Ishikawa (cell line): ENCODE results near the gene RAD51B.

Source experiments
- CEBPB ChIP-seq: IDR thresholded peaks from 2 replicates; pipeline ENCODE4 v1.6.1; 2012
- CREB1 ChIP-seq: IDR thresholded peaks from 2 replicates; pipeline ENCODE4 v1.6.1; 2012; ENCODE audit warnings: low read depth
- EGR1 ChIP-seq: IDR thresholded peaks from 2 replicates; pipeline ENCODE4 v1.6.1; 2012
- EP300 ChIP-seq: IDR thresholded peaks from 2 replicates; pipeline ENCODE4 v1.6.1; 2012; ENCODE audit warnings: borderline replicate concordance
- FOXM1 ChIP-seq: IDR thresholded peaks from 2 replicates; pipeline ENCODE4 v1.6.1; 2012; ENCODE audit warnings: low read depth, borderline replicate concordance
- NFIC ChIP-seq: IDR thresholded peaks from 2 replicates; pipeline ENCODE4 v1.6.1; 2012
- RAD21 ChIP-seq: IDR thresholded peaks from 2 replicates; pipeline ENCODE4 v1.6.1; 2012; ENCODE audit warnings: low read depth
- TAF1 ChIP-seq: IDR thresholded peaks from 2 replicates; pipeline ENCODE4 v1.6.1; 2012; ENCODE audit warnings: low read depth, mild to moderate bottlenecking
- TEAD4 ChIP-seq: IDR thresholded peaks from 2 replicates; pipeline ENCODE4 v1.6.1; 2012
- USF1 ChIP-seq: IDR thresholded peaks from 2 replicates; pipeline ENCODE4 v1.6.1; 2012
- YY1 ChIP-seq: IDR thresholded peaks from 2 replicates; pipeline ENCODE4 v1.6.1; 2012; ENCODE audit warnings: low read depth
- TF ChIP-seq, protein P1 (sequence below): IDR thresholded peaks from 2 replicates; pipeline ENCODE4 v1.6.1; 2012
- TF ChIP-seq, protein P2 (sequence below): IDR thresholded peaks from 2 replicates; pipeline ENCODE4 v1.6.1; 2012; ENCODE audit warnings: low read depth, mild to moderate bottlenecking

DNA sequence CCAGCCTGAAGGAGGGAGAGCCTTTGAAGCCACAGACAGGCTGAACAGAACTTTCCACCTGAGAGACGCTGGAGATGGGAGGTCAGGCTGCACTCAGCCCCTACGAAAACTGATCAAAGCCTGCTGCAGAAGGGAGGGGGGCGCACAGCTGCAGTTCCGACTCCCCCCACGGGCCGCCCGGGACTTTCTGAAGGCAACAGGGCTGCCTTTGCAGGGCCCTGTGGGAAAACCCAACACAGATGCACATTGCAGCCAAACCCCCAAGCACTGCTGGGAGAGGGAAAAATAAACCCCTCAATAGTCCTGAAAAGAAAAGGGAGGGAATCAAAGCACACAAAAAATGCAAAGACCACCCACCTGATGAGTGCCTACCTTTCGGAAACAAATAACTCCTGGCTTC is 682.7 kb downstream of the RAD51B start:
- no peak for TF ChIP-seq EP300
- TF ChIP-seq, protein P1, sequence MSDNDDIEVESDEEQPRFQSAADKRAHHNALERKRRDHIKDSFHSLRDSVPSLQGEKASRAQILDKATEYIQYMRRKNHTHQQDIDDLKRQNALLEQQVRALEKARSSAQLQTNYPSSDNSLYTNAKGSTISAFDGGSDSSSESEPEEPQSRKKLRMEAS: no peak
- no peak for TF ChIP-seq CEBPB
- TF ChIP-seq RAD21: no peak
- no peak for TF ChIP-seq TAF1
- TF ChIP-seq CREB1: no peak
- no peak for TF ChIP-seq FOXM1
- TF ChIP-seq, protein P2, sequence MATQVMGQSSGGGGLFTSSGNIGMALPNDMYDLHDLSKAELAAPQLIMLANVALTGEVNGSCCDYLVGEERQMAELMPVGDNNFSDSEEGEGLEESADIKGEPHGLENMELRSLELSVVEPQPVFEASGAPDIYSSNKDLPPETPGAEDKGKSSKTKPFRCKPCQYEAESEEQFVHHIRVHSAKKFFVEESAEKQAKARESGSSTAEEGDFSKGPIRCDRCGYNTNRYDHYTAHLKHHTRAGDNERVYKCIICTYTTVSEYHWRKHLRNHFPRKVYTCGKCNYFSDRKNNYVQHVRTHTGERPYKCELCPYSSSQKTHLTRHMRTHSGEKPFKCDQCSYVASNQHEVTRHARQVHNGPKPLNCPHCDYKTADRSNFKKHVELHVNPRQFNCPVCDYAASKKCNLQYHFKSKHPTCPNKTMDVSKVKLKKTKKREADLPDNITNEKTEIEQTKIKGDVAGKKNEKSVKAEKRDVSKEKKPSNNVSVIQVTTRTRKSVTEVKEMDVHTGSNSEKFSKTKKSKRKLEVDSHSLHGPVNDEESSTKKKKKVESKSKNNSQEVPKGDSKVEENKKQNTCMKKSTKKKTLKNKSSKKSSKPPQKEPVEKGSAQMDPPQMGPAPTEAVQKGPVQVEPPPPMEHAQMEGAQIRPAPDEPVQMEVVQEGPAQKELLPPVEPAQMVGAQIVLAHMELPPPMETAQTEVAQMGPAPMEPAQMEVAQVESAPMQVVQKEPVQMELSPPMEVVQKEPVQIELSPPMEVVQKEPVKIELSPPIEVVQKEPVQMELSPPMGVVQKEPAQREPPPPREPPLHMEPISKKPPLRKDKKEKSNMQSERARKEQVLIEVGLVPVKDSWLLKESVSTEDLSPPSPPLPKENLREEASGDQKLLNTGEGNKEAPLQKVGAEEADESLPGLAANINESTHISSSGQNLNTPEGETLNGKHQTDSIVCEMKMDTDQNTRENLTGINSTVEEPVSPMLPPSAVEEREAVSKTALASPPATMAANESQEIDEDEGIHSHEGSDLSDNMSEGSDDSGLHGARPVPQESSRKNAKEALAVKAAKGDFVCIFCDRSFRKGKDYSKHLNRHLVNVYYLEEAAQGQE: no peak
- no peak for TF ChIP-seq YY1
- TF ChIP-seq EGR1: no peak
- TF ChIP-seq TEAD4: no peak
- TF ChIP-seq USF1: no peak
- no peak for TF ChIP-seq NFIC
